Right renal pelvis (tissue), 4 donors: ENCODE measurements around the gene SPATA31C1. TPM values are rescaled to one million over a fixed set of nuclear protein-coding genes. Genes with fewer than 3 reads are reported as not detected.

Experiments
- polyA plus RNA-seq, 4 donors: library from polyadenylated mRNA; unstranded; fragments of 120-200 nt; gene quantifications; one replicate each; pipeline ENCODE4 v1.2.1, GENCODE V29; 2013; ENCODE audit not compliant: insufficient read length in 4 of 4

SPATA31C1 gene
- polyA plus RNA-seq, 4 donors, result 0.33 to 0.84 (median 0.70) TPM

Other genes with a start within 250 kb of the SPATA31C1 start
- 100 to 1,000 TPM; 150 to 170 (median 165) TPM for gene CTSL, start 191.8 kb upstream of the SPATA31C1 start, polyA plus RNA-seq
- under 1 TPM in 1 of 4 donors, not detected in 3; 0.01 TPM for gene SPATA31E1, start 35.1 kb upstream of the SPATA31C1 start, polyA plus RNA-seq
- gene CDK20, start 56.6 kb downstream of the SPATA31C1 start, polyA plus RNA-seq, result 10 to 100 TPM; 19.8 to 22.9 (median 20.4) TPM
- gene SPATA31C2, start 220.5 kb downstream of the SPATA31C1 start, polyA plus RNA-seq, result under 1 TPM; 0.39 to 0.51 (median 0.47) TPM